ACC112 (cell line): ENCODE results near the gene CALHM5.
"Not testable (repeated sequence)": the region's sequence is repeated elsewhere in the genome, so short reads cannot be mapped to it uniquely, and the experiment has no call there.

Source experiments
- H2AFZ ChIP-seq: fragments of 200-600 bp; sonication (generic); one replicate; pipeline ENCODE4 v1.6.0; 2017; ENCODE audit warnings: antibody characterized with exemption, low read length; ENCODE audit not compliant: unreplicated experiment
- H3K27ac ChIP-seq: fragments of 200-600 bp; sonication (generic); 2 replicates; pipeline ENCODE4 v1.5.1; 2014; ENCODE audit warnings: low read depth, mild to moderate bottlenecking, antibody characterized with exemption, low read length, moderate library complexity
- H3K27me3 ChIP-seq: fragments of 200-600 bp; sonication (generic); 2 replicates; pipeline ENCODE4 v1.6.1; 2014; ENCODE audit warnings: mild to moderate bottlenecking, antibody characterized with exemption, low read length, moderate library complexity, mixed read lengths; ENCODE audit not compliant: insufficient read depth
- H3K36me3 ChIP-seq: fragments of 200-600 bp; sonication (generic); 2 replicates; pipeline ENCODE4 v1.6.1; 2016; ENCODE audit warnings: mild to moderate bottlenecking, antibody characterized with exemption, low read length, moderate library complexity, mixed read lengths; ENCODE audit not compliant: insufficient read depth
- H3K4me1 ChIP-seq: fragments of 200-600 bp; sonication (generic); one replicate; pipeline ENCODE4 v1.6.1; 2016; ENCODE audit warnings: low read length, mixed read lengths; ENCODE audit not compliant: insufficient read depth, unreplicated experiment, control insufficient read depth
- H3K4me3 ChIP-seq: fragments of 200-600 bp; sonication (generic); 2 replicates; pipeline ENCODE4 v1.5.1; 2014; ENCODE audit warnings: mild to moderate bottlenecking, low read depth, low read length
- H3K79me2 ChIP-seq: fragments of 200-600 bp; sonication (generic); one replicate; pipeline ENCODE4 v1.6.0; 2016; ENCODE audit warnings: low read length; ENCODE audit not compliant: control insufficient read depth, unreplicated experiment, insufficient read depth

The CALHM5 gene

GRCh38 chr6:116476002-116476678, 35.3 kb upstream of the CALHM5 start:
- no peak overlapping the region for H3K27ac ChIP-seq
- no peaks in the 10 kb centered on the region for H3K36me3 ChIP-seq
- H2AFZ ChIP-seq: peak overlapping the region; percentile 36
- H3K4me3 ChIP-seq: no peak overlapping the region
- H3K27me3 ChIP-seq: no peaks in the 10 kb centered on the region
- no peaks in the 10 kb centered on the region for H3K79me2 ChIP-seq
- H3K4me1 ChIP-seq: no peaks in the 10 kb centered on the region

- no peak overlapping the region for H3K27ac ChIP-seq
- no peaks in the 10 kb centered on the region for H3K4me1 ChIP-seq
- H3K4me3 ChIP-seq: no peak overlapping the region
- H3K79me2 ChIP-seq: no peaks in the 10 kb centered on the region
- no peaks in the 10 kb centered on the region for H3K36me3 ChIP-seq
- H3K27me3 ChIP-seq: no peaks in the 10 kb centered on the region
- no peak overlapping the region for H2AFZ ChIP-seq
Observed at GRCh38 chr6:116482780-116483179, 28.7 kb upstream of the CALHM5 start.

GRCh38 chr6:116483616-116484015, 27.8 kb upstream of the CALHM5 start:
- Histone ChIP-seq H3K27me3 (no peaks in the 10 kb centered on the region), H3K36me3 (no peaks in the 10 kb centered on the region), H2AFZ (no peak overlapping the region), H3K79me2 (no peaks in the 10 kb centered on the region), H3K27ac (no peak overlapping the region), H3K4me3 (no peak overlapping the region), H3K4me1 (no peaks in the 10 kb centered on the region)

- Histone ChIP-seq H3K4me3 (no peak overlapping the region), H3K36me3 (no peaks in the 10 kb centered on the region), H3K79me2 (no peaks in the 10 kb centered on the region), H2AFZ (no peak overlapping the region), H3K27ac (no peak overlapping the region), H3K27me3 (no peaks in the 10 kb centered on the region), H3K4me1 (no peaks in the 10 kb centered on the region)
Observed at GRCh38 chr6:116485559-116486184, 25.8 kb upstream of the CALHM5 start.

DNA sequence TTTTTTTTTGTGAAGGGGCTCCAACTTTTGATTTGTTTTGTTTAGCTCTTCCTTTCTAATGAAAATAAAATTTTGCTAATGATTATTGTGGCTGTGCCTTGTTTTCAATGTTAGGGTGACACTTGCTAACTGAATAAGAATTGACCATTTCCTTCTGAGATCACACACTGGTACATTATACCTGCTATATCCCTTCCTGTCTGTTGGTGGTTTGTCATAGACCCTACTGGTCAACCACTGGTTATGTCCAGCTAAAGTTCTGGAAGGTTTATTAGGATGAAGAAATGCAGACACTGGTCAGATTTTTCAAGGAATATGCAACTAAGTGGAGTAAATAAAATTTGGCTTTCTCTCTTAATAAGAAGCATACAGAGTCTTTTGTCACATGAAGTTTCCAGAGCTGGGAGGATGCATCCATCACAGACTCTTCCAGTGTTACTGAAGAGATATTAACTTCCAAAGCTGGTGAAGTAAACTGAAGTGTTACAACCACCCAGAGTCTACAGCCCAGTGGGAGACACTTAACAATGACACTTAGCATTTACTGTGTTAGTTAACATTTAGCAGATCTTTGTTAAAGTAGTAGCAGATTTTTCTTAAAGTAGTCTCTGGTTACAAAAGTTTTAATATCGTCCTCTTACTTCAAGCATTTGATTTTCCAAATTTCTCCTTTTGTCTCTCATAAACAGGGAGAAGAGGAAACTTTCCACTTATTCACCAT, 19.7 kb upstream of the CALHM5 start:
- H2AFZ ChIP-seq: no peak overlapping the region

GRCh38 chr6:116492331-116493067, 18.9 kb upstream of the CALHM5 start:
- Histone ChIP-seq H3K36me3 (no peaks in the 10 kb centered on the region), H3K27ac (no peak overlapping the region), H3K4me1 (no peaks in the 10 kb centered on the region)

More for the DNA sequence above, 19.7 kb upstream of the CALHM5 start:
- no peaks in the 10 kb centered on the region for H3K4me1 ChIP-seq
- no peaks in the 10 kb centered on the region for H3K79me2 ChIP-seq
- H3K27me3 ChIP-seq: no peaks in the 10 kb centered on the region
- no peak overlapping the region for H3K27ac ChIP-seq
- no peak overlapping the region for H3K4me3 ChIP-seq
- H3K36me3 ChIP-seq: no peaks in the 10 kb centered on the region

GRCh38 chr6:116495161-116495560, 16.3 kb upstream of the CALHM5 start:
- not testable (repeated sequence) for H3K4me1 ChIP-seq, H3K4me3 ChIP-seq, H3K79me2 ChIP-seq, H3K36me3 ChIP-seq, H2AFZ ChIP-seq, H3K27ac ChIP-seq, H3K27me3 ChIP-seq

More at GRCh38 chr6:116492331-116493067, 18.9 kb upstream of the CALHM5 start:
- no peak overlapping the region for H3K4me3 ChIP-seq
- H3K79me2 ChIP-seq: no peaks in the 10 kb centered on the region
- no peak overlapping the region for H2AFZ ChIP-seq
- no peaks in the 10 kb centered on the region for H3K27me3 ChIP-seq

GRCh38 chr6:116497113-116497676, 14.2 kb upstream of the CALHM5 start:
- Histone ChIP-seq H3K27me3 (no peaks in the 10 kb centered on the region), H3K79me2 (no peaks in the 10 kb centered on the region), H3K27ac (no peak overlapping the region), H3K4me3 (no peak overlapping the region), H3K4me1 (no peaks in the 10 kb centered on the region), H2AFZ (no peak overlapping the region), H3K36me3 (no peaks in the 10 kb centered on the region)

- Histone ChIP-seq H3K79me2 (no peaks in the 10 kb centered on the region), H3K36me3 (no peaks in the 10 kb centered on the region), H3K27ac (no peak overlapping the region), H2AFZ (no peak overlapping the region), H3K4me1 (no peaks in the 10 kb centered on the region), H3K27me3 (no peaks in the 10 kb centered on the region), H3K4me3 (no peak overlapping the region)
Observed at GRCh38 chr6:116500969-116501433, 10.4 kb upstream of the CALHM5 start.

DNA sequence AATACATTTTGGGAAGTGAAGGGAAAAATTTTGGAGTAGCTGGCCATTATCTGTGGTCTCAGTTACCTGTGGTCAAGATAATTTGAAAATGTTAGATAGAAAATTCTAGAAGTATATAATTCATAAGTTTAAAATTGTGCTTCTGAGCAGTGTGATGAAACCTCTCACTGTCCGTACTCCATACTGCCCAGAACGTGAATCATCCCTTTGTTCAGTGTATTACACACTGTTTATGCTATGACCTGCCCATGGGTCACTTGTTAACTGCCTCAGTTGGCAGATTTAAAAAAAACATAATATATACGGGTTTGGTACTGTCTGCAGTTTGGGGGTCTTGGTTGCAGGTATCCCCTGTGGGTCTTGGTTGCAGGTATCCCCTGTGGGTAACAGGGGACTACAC, 4.1 kb upstream of the CALHM5 start:
- H3K4me3 ChIP-seq: no peak overlapping the region
- H3K27ac ChIP-seq: no peak overlapping the region
- H3K79me2 ChIP-seq: no peaks in the 10 kb centered on the region
- H3K27me3 ChIP-seq: no peaks in the 10 kb centered on the region
- no peaks in the 10 kb centered on the region for H3K4me1 ChIP-seq
- peak overlapping the region; percentile 38 for H2AFZ ChIP-seq
- no peaks in the 10 kb centered on the region for H3K36me3 ChIP-seq
